HCT116 (cell line): ENCODE results near the gene MFAP1.

Experiments used
- CTCF ChIP-seq, 3 experiments: fragments of 200-600 bp in 1 of 3; sonication (generic) in 1 of 3; IDR thresholded peaks in 2 of 3; conservative IDR thresholded peaks in 1 of 3; 2 replicates each; pipeline ENCODE4 v1.5.1; 2012 to 2017; ENCODE audit warnings: low read depth in 2 of 3, low read length in 2 of 3, antibody characterized with exemption in 1 of 3, borderline replicate concordance in 1 of 3, control low read depth in 1 of 3, mild to moderate bottlenecking in 1 of 3, mixed read lengths in 1 of 3, mixed run types in 1 of 3, moderate library complexity in 1 of 3; ENCODE audit not compliant: insufficient read depth in 1 of 3
- EGR1 ChIP-seq: IDR thresholded peaks from 2 replicates; pipeline ENCODE4 v1.6.1; 2012; ENCODE audit warnings: low read depth
- ELF1 ChIP-seq: IDR thresholded peaks from 2 replicates; pipeline ENCODE4 v1.6.1; 2012; ENCODE audit warnings: low read depth, borderline replicate concordance
- POLR2A ChIP-seq: IDR thresholded peaks from 2 replicates; pipeline ENCODE4 v1.7.0; 2011; ENCODE audit warnings: borderline replicate concordance; ENCODE audit not compliant: insufficient read depth, insufficient read length; ENCODE audit errors: extremely low read depth
- RAD21 ChIP-seq: IDR thresholded peaks from 2 replicates; pipeline ENCODE4 v1.6.1; 2012; ENCODE audit warnings: low read depth, mild to moderate bottlenecking
- ZFX ChIP-seq: fragments of 450-650 bp; IDR thresholded peaks from 2 replicates; pipeline ENCODE4 v1.6.1; 2017
- TF ChIP-seq, protein P1 (sequence below): IDR thresholded peaks from 2 replicates; pipeline ENCODE4 v1.6.1; 2012; ENCODE audit warnings: low read depth
- TF ChIP-seq, protein P2 (sequence below): IDR thresholded peaks from 2 replicates; pipeline ENCODE4 v1.6.1; 2011; ENCODE audit warnings: mild to moderate bottlenecking, low read length, moderate library complexity; ENCODE audit not compliant: insufficient replicate concordance; ENCODE audit errors: extremely low read depth

- no peak for TF ChIP-seq CTCF (IDR thresholded peaks at IDR 0.05 in 2 of 3, conservative IDR thresholded peaks at IDR 0.05 in 1 of 3; ENCODE audit: borderline replicate concordance in 1 of 3, insufficient read depth in 1 of 3, low read depth in 2 of 3, low read length in 2 of 3)
- no peak for TF ChIP-seq ZFX
- TF ChIP-seq POLR2A = no peak
- TF ChIP-seq, protein P1, sequence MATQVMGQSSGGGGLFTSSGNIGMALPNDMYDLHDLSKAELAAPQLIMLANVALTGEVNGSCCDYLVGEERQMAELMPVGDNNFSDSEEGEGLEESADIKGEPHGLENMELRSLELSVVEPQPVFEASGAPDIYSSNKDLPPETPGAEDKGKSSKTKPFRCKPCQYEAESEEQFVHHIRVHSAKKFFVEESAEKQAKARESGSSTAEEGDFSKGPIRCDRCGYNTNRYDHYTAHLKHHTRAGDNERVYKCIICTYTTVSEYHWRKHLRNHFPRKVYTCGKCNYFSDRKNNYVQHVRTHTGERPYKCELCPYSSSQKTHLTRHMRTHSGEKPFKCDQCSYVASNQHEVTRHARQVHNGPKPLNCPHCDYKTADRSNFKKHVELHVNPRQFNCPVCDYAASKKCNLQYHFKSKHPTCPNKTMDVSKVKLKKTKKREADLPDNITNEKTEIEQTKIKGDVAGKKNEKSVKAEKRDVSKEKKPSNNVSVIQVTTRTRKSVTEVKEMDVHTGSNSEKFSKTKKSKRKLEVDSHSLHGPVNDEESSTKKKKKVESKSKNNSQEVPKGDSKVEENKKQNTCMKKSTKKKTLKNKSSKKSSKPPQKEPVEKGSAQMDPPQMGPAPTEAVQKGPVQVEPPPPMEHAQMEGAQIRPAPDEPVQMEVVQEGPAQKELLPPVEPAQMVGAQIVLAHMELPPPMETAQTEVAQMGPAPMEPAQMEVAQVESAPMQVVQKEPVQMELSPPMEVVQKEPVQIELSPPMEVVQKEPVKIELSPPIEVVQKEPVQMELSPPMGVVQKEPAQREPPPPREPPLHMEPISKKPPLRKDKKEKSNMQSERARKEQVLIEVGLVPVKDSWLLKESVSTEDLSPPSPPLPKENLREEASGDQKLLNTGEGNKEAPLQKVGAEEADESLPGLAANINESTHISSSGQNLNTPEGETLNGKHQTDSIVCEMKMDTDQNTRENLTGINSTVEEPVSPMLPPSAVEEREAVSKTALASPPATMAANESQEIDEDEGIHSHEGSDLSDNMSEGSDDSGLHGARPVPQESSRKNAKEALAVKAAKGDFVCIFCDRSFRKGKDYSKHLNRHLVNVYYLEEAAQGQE = no peak
- TF ChIP-seq, protein P2, sequence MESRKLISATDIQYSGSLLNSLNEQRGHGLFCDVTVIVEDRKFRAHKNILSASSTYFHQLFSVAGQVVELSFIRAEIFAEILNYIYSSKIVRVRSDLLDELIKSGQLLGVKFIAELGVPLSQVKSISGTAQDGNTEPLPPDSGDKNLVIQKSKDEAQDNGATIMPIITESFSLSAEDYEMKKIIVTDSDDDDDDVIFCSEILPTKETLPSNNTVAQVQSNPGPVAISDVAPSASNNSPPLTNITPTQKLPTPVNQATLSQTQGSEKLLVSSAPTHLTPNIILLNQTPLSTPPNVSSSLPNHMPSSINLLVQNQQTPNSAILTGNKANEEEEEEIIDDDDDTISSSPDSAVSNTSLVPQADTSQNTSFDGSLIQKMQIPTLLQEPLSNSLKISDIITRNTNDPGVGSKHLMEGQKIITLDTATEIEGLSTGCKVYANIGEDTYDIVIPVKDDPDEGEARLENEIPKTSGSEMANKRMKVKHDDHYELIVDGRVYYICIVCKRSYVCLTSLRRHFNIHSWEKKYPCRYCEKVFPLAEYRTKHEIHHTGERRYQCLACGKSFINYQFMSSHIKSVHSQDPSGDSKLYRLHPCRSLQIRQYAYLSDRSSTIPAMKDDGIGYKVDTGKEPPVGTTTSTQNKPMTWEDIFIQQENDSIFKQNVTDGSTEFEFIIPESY = no peak
- TF ChIP-seq RAD21 = no peak
- no peak for TF ChIP-seq EGR1
- no peak for TF ChIP-seq ELF1
Measured at GRCh38 chr15:43779016-43779415, 45.5 kb downstream of the MFAP1 start.
